Type B pancreatic cell (in vitro differentiated cells): ENCODE measurements around the gene PDE4C. TPM values are rescaled to one million over a fixed set of nuclear protein-coding genes. Genes with fewer than 3 reads are reported as not detected.

ENCODE experiments used
- DNase-seq: peaks from one replicate; pipeline ENCODE4 v3.0.0; 2021; ENCODE audit warnings: mixed read lengths; ENCODE audit not compliant: unreplicated experiment; ENCODE audit errors: extremely low spot score
- H3K27ac Mint-ChIP-seq: 2 replicates; pipeline ENCODE4 v1.8.0; 2021; ENCODE audit warnings: mild to moderate bottlenecking, mixed read lengths
- H3K27me3 Mint-ChIP-seq: 2 replicates; pipeline ENCODE4 v1.8.0; 2021; ENCODE audit warnings: mixed read lengths
- H3K36me3 Mint-ChIP-seq: 2 replicates; pipeline ENCODE4 v1.8.0; 2021; ENCODE audit warnings: mixed read lengths
- H3K4me1 Mint-ChIP-seq: one replicate; pipeline ENCODE4 v1.8.0; 2021; ENCODE audit warnings: mixed read lengths; ENCODE audit not compliant: unreplicated experiment
- H3K4me3 Mint-ChIP-seq: 2 replicates; pipeline ENCODE4 v1.8.0; 2021; ENCODE audit warnings: mild to moderate bottlenecking, mixed read lengths
- H3K9me3 Mint-ChIP-seq: 2 replicates; pipeline ENCODE4 v1.8.0; 2021; ENCODE audit warnings: mixed read lengths
- CTCF ChIP-seq: fragments of 200-600 bp; sonication (generic); conservative IDR thresholded peaks from 2 replicates; pipeline ENCODE4 v1.5.0; 2021; ENCODE audit warnings: antibody characterized with exemption, mild to moderate bottlenecking
- total RNA-seq: library from RNA; stranded (reverse); gene quantifications from 2 replicates; pipeline ENCODE4 v1.2.1, GENCODE V29; 2021; ENCODE audit warnings: low replicate concordance

PDE4C gene
- total RNA-seq, 1 donor from 2014 or later: 0.89 TPM

GRCh38 chr19:18204394-18205199, 21.6 kb downstream of the PDE4C start:
- H3K4me3 Mint-ChIP-seq: peak overlapping the region; percentile 96
- peaks cover 8% of the 10 kb centered on the region for H3K4me1 Mint-ChIP-seq
- TF ChIP-seq CTCF: no peak
- no peaks in the 10 kb centered on the region for H3K36me3 Mint-ChIP-seq
- H3K27me3 Mint-ChIP-seq: peaks cover 6% of the 10 kb centered on the region
- DNase-seq: no peak
- H3K9me3 Mint-ChIP-seq: no peaks in the 10 kb centered on the region
- H3K27ac Mint-ChIP-seq: peak overlapping the region; percentile 96

- TF ChIP-seq CTCF: peak; percentile 33
- H3K4me3 Mint-ChIP-seq: peak within 1 kb of the TSS; percentile 96
- peaks cover 8% of the 10 kb centered on the region for H3K4me1 Mint-ChIP-seq
- H3K9me3 Mint-ChIP-seq: no peaks in the 10 kb centered on the region
- H3K27ac Mint-ChIP-seq: peak within 1 kb of the TSS; percentile 96
- peaks cover 6% of the 10 kb centered on the region for H3K27me3 Mint-ChIP-seq
- no peaks in the 10 kb centered on the region for H3K36me3 Mint-ChIP-seq
- peak; percentile 100 for DNase-seq
Observed at GRCh38 chr19:18203863-18204393, 22.3 kb downstream of the PDE4C start, which contains the start of gene RAB3A. Gene RAB3A (minus strand): TSS chr19:18204042. CDS start chr19:18202740, 1,302 bp downstream.

GRCh38 chr19:18203408-18203862, 22.8 kb downstream of the PDE4C start:
- H3K36me3 Mint-ChIP-seq: peaks cover 3% of the 10 kb centered on the region
- no peaks in the 10 kb centered on the region for H3K9me3 Mint-ChIP-seq
- DNase-seq: no peak
- H3K27ac Mint-ChIP-seq: peak overlapping the region; percentile 96
- H3K4me3 Mint-ChIP-seq: peak overlapping the region; percentile 96
- H3K4me1 Mint-ChIP-seq: peaks cover 8% of the 10 kb centered on the region
- H3K27me3 Mint-ChIP-seq: peaks cover 1% of the 10 kb centered on the region
- TF ChIP-seq CTCF: no peak

GRCh38 chr19:18202778-18203407, 23.3 kb downstream of the PDE4C start:
- peaks cover 8% of the 10 kb centered on the region for H3K4me1 Mint-ChIP-seq
- peak overlapping the region; percentile 96 for H3K27ac Mint-ChIP-seq
- no peak for DNase-seq

GRCh38 chr19:18202397-18202777, 23.9 kb downstream of the PDE4C start:
- H3K27me3 Mint-ChIP-seq: no peaks in the 10 kb centered on the region
- H3K27ac Mint-ChIP-seq: no peak overlapping the region
- peak overlapping the region; percentile 59 for H3K4me3 Mint-ChIP-seq
- peaks cover 8% of the 10 kb centered on the region for H3K36me3 Mint-ChIP-seq
- H3K9me3 Mint-ChIP-seq: no peaks in the 10 kb centered on the region
- peaks cover 8% of the 10 kb centered on the region for H3K4me1 Mint-ChIP-seq
- TF ChIP-seq CTCF: no peak
- DNase-seq: no peak

More at GRCh38 chr19:18202778-18203407, 23.3 kb downstream of the PDE4C start:
- peak overlapping the region; percentile 96 for H3K4me3 Mint-ChIP-seq
- no peaks in the 10 kb centered on the region for H3K9me3 Mint-ChIP-seq
- H3K36me3 Mint-ChIP-seq: peaks cover 8% of the 10 kb centered on the region
- TF ChIP-seq CTCF: peak; percentile 55
- H3K27me3 Mint-ChIP-seq: no peaks in the 10 kb centered on the region
